Esophagus (tissue), 2 donors: ENCODE data around the gene LIFR. TPM values are rescaled to one million over a fixed set of nuclear protein-coding genes. Genes with fewer than 3 reads are reported as not detected.

Source experiments
- H3K27ac ChIP-seq, 2 donors: one replicate each; pipeline ENCODE4 v1.5.1; 2013; ENCODE audit warnings: low read depth in 2 of 2, mild to moderate bottlenecking in 2 of 2, inconsistent platforms in 1 of 2, low read length in 1 of 2, moderate library complexity in 1 of 2
- H3K27me3 ChIP-seq, 2 donors: one replicate each; pipeline ENCODE4 v1.6.1; 2013; ENCODE audit warnings: low read length in 2 of 2, control low read depth in 1 of 2, mild to moderate bottlenecking in 1 of 2; ENCODE audit not compliant: insufficient read depth in 2 of 2, control insufficient read depth in 1 of 2
- H3K36me3 ChIP-seq, 2 donors: one replicate each; pipeline ENCODE4 v1.6.1; 2013; ENCODE audit warnings: low read length in 1 of 2; ENCODE audit not compliant: control insufficient read depth in 2 of 2, insufficient read depth in 2 of 2
- H3K4me1 ChIP-seq, 2 donors: one replicate each; pipeline ENCODE4 v1.6.1; 2013; ENCODE audit warnings: low read length in 1 of 2; ENCODE audit not compliant: control insufficient read depth in 2 of 2, insufficient read depth in 2 of 2
- H3K4me3 ChIP-seq, 2 donors: one replicate each; pipeline ENCODE4 v1.5.1; 2013; ENCODE audit warnings: low read length in 2 of 2, mild to moderate bottlenecking in 2 of 2, low read depth in 1 of 2, moderate library complexity in 1 of 2
- H3K9me3 ChIP-seq, 2 donors: one replicate each; pipeline ENCODE4 v1.6.1; 2013; ENCODE audit warnings: mild to moderate bottlenecking in 2 of 2, low read depth in 1 of 2, low read length in 1 of 2, moderate library complexity in 1 of 2; ENCODE audit not compliant: control insufficient read depth in 2 of 2, insufficient read depth in 1 of 2
- WGBS, 2 donors: extraction: QIAGEN DNeasy Blood & Tissue Kit; methylation state at CpG; one replicate each; pipeline ENCODE4 v1.1.7; 2013; 5-methylcytosine and 5-hydroxymethylcytosine counted together
- polyA plus RNA-seq, 2 donors: library from polyadenylated mRNA; stranded (reverse); fragments of 200-250 nt; gene quantifications; one replicate each; pipeline ENCODE4 v1.2.3, GENCODE V29; 2013
- donor health status: healthy with polysubstance abuse.
- donor health status: Bipolar disorder and iron deficiency.

LIFR gene
- polyA plus RNA-seq, 2 donors: 2.0 to 3.5 TPM

- H3K36me3 ChIP-seq: peaks cover 0 to 2% of the 10 kb centered on the region in 2 donors
- 86 to 89% methylated on average over 3 of the region's 3 CpGs for WGBS, 2 donors
- H3K4me1 ChIP-seq: no peaks in the 10 kb centered on the region
Measured at GRCh38 chr5:38506302-38506701, 50.1 kb downstream of the LIFR start.

GRCh38 chr5:38500573-38501260 is 55.7 kb downstream of the LIFR start:
- WGBS, 2 donors: 87 to 92% methylated on average over 4 of the region's 4 CpGs
- Histone ChIP-seq H3K4me3 (no peak overlapping the region), H3K27me3 (no peaks in the 10 kb centered on the region), H3K27ac (no peak overlapping the region), H3K4me1 (no peaks in the 10 kb centered on the region), H3K36me3 (peaks cover 2 to 3% of the 10 kb centered on the region in 2 donors), H3K9me3 (no peaks in the 10 kb centered on the region)

More at GRCh38 chr5:38506302-38506701, 50.1 kb downstream of the LIFR start:
- H3K27me3 ChIP-seq: no peaks in the 10 kb centered on the region
- H3K9me3 ChIP-seq: no peaks in the 10 kb centered on the region
- no peak overlapping the region for H3K4me3 ChIP-seq
- H3K27ac ChIP-seq: no peak overlapping the region

- Histone ChIP-seq H3K27me3 (no peaks in the 10 kb centered on the region), H3K4me1 (no peaks in the 10 kb centered on the region), H3K4me3 (no peak overlapping the region), H3K27ac (no peak overlapping the region), H3K9me3 (no peaks in the 10 kb centered on the region), H3K36me3 (peaks cover under 1 to 3% of the 10 kb centered on the region in 2 donors)
- WGBS, 2 donors: 72 to 82% methylated on average over 2 of the region's 2 CpGs
Measured at GRCh38 chr5:38497946-38498345, 58.5 kb downstream of the LIFR start.

GRCh38 chr5:38494763-38495162 is 61.7 kb downstream of the LIFR start:
- H3K4me1 ChIP-seq: no peaks in the 10 kb centered on the region
- no peaks in the 10 kb centered on the region for H3K27me3 ChIP-seq
- H3K36me3 ChIP-seq: peaks cover 0 to 2% of the 10 kb centered on the region in 2 donors
- H3K9me3 ChIP-seq: no peaks in the 10 kb centered on the region
- H3K4me3 ChIP-seq: no peak overlapping the region
- whole genome bisulfite sequencing, 2 donors: 78 to 82% methylated on average over 7 of the region's 7 CpGs
- H3K27ac ChIP-seq: no peak overlapping the region

GRCh38 chr5:38494175-38494574 is 62.3 kb downstream of the LIFR start:
- Histone ChIP-seq H3K27ac (no peak overlapping the region), H3K27me3 (no peaks in the 10 kb centered on the region), H3K36me3 (peaks cover 0 to 2% of the 10 kb centered on the region in 2 donors), H3K4me1 (no peaks in the 10 kb centered on the region), H3K9me3 (no peaks in the 10 kb centered on the region), H3K4me3 (no peak overlapping the region)
- 78 to 89% methylated on average over 6 of the region's 6 CpGs for WGBS, 2 donors

- H3K27ac ChIP-seq: no peak overlapping the region
- no peak overlapping the region for H3K4me3 ChIP-seq
- WGBS, 2 donors: 92% methylated on average over 10 of the region's 10 CpGs
- no peaks in the 10 kb centered on the region for H3K4me1 ChIP-seq
- no peaks in the 10 kb centered on the region for H3K9me3 ChIP-seq
- peaks cover 0 to 4% of the 10 kb centered on the region in 2 donors for H3K36me3 ChIP-seq
- no peaks in the 10 kb centered on the region for H3K27me3 ChIP-seq
Measured at GRCh38 chr5:38483805-38484398, 72.5 kb downstream of the LIFR start.

GRCh38 chr5:38479315-38479904 is 77.0 kb downstream of the LIFR start:
- WGBS, 2 donors: 49 to 65% methylated on average over 6 of the region's 6 CpGs

GRCh38 chr5:38478878-38479277 is 77.6 kb downstream of the LIFR start:
- H3K27me3 ChIP-seq: no peaks in the 10 kb centered on the region
- H3K9me3 ChIP-seq: no peaks in the 10 kb centered on the region
- H3K27ac ChIP-seq: no peak overlapping the region
- H3K36me3 ChIP-seq: peaks cover 0 to 4% of the 10 kb centered on the region in 2 donors
- H3K4me3 ChIP-seq: no peak overlapping the region
- 71 to 79% methylated on average over 3 of the region's 3 CpGs for WGBS, 2 donors
- H3K4me1 ChIP-seq: no peaks in the 10 kb centered on the region

More at GRCh38 chr5:38479315-38479904, 77.0 kb downstream of the LIFR start:
- Histone ChIP-seq H3K27ac (no peak overlapping the region), H3K27me3 (no peaks in the 10 kb centered on the region), H3K4me3 (no peak overlapping the region), H3K9me3 (no peaks in the 10 kb centered on the region), H3K4me1 (no peaks in the 10 kb centered on the region), H3K36me3 (peaks cover 0 to 4% of the 10 kb centered on the region in 2 donors)

GRCh38 chr5:38478166-38478565 is 78.3 kb downstream of the LIFR start:
- Histone ChIP-seq H3K27me3 (no peaks in the 10 kb centered on the region), H3K27ac (no peak overlapping the region), H3K36me3 (peaks cover 0 to 4% of the 10 kb centered on the region in 2 donors), H3K9me3 (no peaks in the 10 kb centered on the region), H3K4me3 (no peak overlapping the region), H3K4me1 (no peaks in the 10 kb centered on the region)
- 78 to 80% methylated on average over 3 of the region's 3 CpGs for WGBS, 2 donors
